Caco-2 (cell line): ENCODE results near the gene SYT9. TPM values are rescaled to one million over a fixed set of nuclear protein-coding genes. Genes with fewer than 3 reads are reported as not detected.

Experiments
- BruUV-seq: library from RNA; stranded (reverse); fragments of 400-500 nt; replicated peaks from 2 replicates; lab custom pipeline; 2021; lab: Mats Ljungman, UMichigan
- CTCF ChIA-PET: fragments of 300-600 bp; sonication (Branson Sonifier 250); formaldehyde crosslinking; loops from one replicate; lab custom pipeline; 2022; ENCODE audit warnings: antibody characterized with exemption; lab: Charles Lee
- POLR2A ChIA-PET: fragments of 300-600 bp; sonication (Branson Sonifier 250); formaldehyde crosslinking; loops from one replicate; lab custom pipeline; 2022; ENCODE audit warnings: antibody characterized with exemption; lab: Charles Lee
- DNase-seq, 2 experiments: peaks; one replicate each; pipeline versions ENCODE4 v3.0.0 to v3.0.0-alpha.2; 2020 to 2022
- H3K27me3 ChIP-seq: replicated peaks from 2 replicates; pipeline ENCODE4 v1.6.0; 2011; ENCODE audit warnings: low read length; ENCODE audit not compliant: control insufficient read depth, insufficient read depth
- H3K36me3 ChIP-seq: 2 replicates; pipeline ENCODE4 v1.5.1; 2011; ENCODE audit warnings: low read length; ENCODE audit not compliant: control insufficient read depth, insufficient read depth
- H3K4me1 ChIP-seq: fragments of 250-450 bp; sonication (Bioruptor Pico); 2 replicates; pipeline ENCODE4 v1.5.1; 2020; ENCODE audit warnings: mild to moderate bottlenecking
- H3K4me3 ChIP-seq: 2 replicates; pipeline ENCODE4 v1.5.1; 2011; ENCODE audit warnings: low read depth, mild to moderate bottlenecking, control low read depth, low read length
- H3K9me3 ChIP-seq: fragments of 250-450 bp; sonication (Bioruptor Pico); 2 replicates; pipeline ENCODE4 v1.5.1; 2020; ENCODE audit warnings: mild to moderate bottlenecking, moderate library complexity
- H3K27ac Mint-ChIP-seq: one replicate; pipeline ENCODE4 v1.8.0; 2022; ENCODE audit warnings: mixed read lengths; ENCODE audit not compliant: unreplicated experiment
- H3K27me3 Mint-ChIP-seq: one replicate; pipeline ENCODE4 v1.8.0; 2022; ENCODE audit warnings: mixed read lengths; ENCODE audit not compliant: insufficient read depth, unreplicated experiment
- H3K36me3 Mint-ChIP-seq: one replicate; pipeline ENCODE4 v1.8.0; 2022; ENCODE audit warnings: mild to moderate bottlenecking, mixed read lengths; ENCODE audit not compliant: insufficient read depth, unreplicated experiment
- H3K4me1 Mint-ChIP-seq: one replicate; pipeline ENCODE4 v1.8.0; 2022; ENCODE audit warnings: low read depth, mixed read lengths; ENCODE audit not compliant: unreplicated experiment
- H3K4me3 Mint-ChIP-seq: one replicate; pipeline ENCODE4 v1.8.0; 2022; ENCODE audit warnings: mild to moderate bottlenecking, moderate library complexity, mixed read lengths; ENCODE audit not compliant: unreplicated experiment
- H3K9me3 Mint-ChIP-seq: one replicate; pipeline ENCODE4 v1.8.0; 2022; ENCODE audit warnings: mixed read lengths; ENCODE audit not compliant: unreplicated experiment
- CTCF ChIP-seq, 2 experiments: fragments of 200-600 bp in 1 of 2; IDR thresholded peaks; 1 replicate in 1 of 2; 2 replicates in 1 of 2; pipeline versions ENCODE4 v1.5.1 to v1.8.0; 2011 to 2022; ENCODE audit warnings: antibody characterized with exemption in 1 of 2, control low read depth in 1 of 2, inconsistent platforms in 1 of 2, low read depth in 1 of 2, low read length in 1 of 2, mild to moderate bottlenecking in 1 of 2, moderate library complexity in 1 of 2; ENCODE audit not compliant: insufficient read depth in 1 of 2, severe bottlenecking in 1 of 2, unreplicated experiment in 1 of 2
- intact Hi-C: fragments of 100-400 bp; cut with micrococcal nuclease; formaldehyde crosslinking; loops from one replicate; pipeline ENCODE4 v1.10.0; 2022; ENCODE audit not compliant: unreplicated experiment
- total RNA-seq: library from RNA; stranded (reverse); gene quantifications from 2 replicates; pipeline ENCODE4 v1.2.3, GENCODE V29; 2022

The SYT9 gene
- total RNA-seq, 1 experiment from 2014 or later = not detected

GRCh38 chr11:7462706-7463105, 211.0 kb downstream of the SYT9 start:
- POLR2A ChIA-PET = no interaction called here
- DNase-seq = no peak
- intact Hi-C loops = no loop called here

GRCh38 chr11:7467652-7468051, 215.9 kb downstream of the SYT9 start:
- ChIA-PET POLR2A (no interaction called here), CTCF (no interaction called here)
- H3K9me3 Mint-ChIP-seq = no peaks in the 10 kb centered on the region

More at GRCh38 chr11:7462706-7463105, 211.0 kb downstream of the SYT9 start:
- Histone ChIP-seq H3K36me3 (no peaks in the 10 kb centered on the region), H3K4me3 (no peak overlapping the region), H3K4me1 (no peaks in the 10 kb centered on the region), H3K27me3 (peaks cover 1% of the 10 kb centered on the region; the same call in 1 of the 2 replicates), H3K9me3 (no peaks in the 10 kb centered on the region)
- Mint-ChIP-seq H3K36me3 (no peaks in the 10 kb centered on the region), H3K4me1 (no peaks in the 10 kb centered on the region), H3K4me3 (no peak overlapping the region), H3K27ac (no peak overlapping the region), H3K27me3 (peaks cover 13% of the 10 kb centered on the region), H3K9me3 (no peaks in the 10 kb centered on the region)
- no TSS peak for BruUV-seq
- CTCF ChIA-PET = no interaction called here
- TF ChIP-seq CTCF (IDR thresholded peaks at IDR 0.05; ENCODE audit: insufficient read depth in 1 of 2, low read depth in 1 of 2, low read length in 1 of 2, severe bottlenecking in 1 of 2, unreplicated experiment in 1 of 2) = no peak

GRCh38 chr11:7469351-7469865, 217.7 kb downstream of the SYT9 start:
- CTCF ChIA-PET = no interaction called here
- TF ChIP-seq CTCF (IDR thresholded peaks at IDR 0.05; ENCODE audit: insufficient read depth in 1 of 2, low read depth in 1 of 2, low read length in 1 of 2, severe bottlenecking in 1 of 2, unreplicated experiment in 1 of 2) = no peak
- H3K27me3 Mint-ChIP-seq = peaks cover 12% of the 10 kb centered on the region

More at GRCh38 chr11:7467652-7468051, 215.9 kb downstream of the SYT9 start:
- H3K4me3 Mint-ChIP-seq = no peak overlapping the region
- BruUV-seq = no TSS peak
- DNase-seq = no peak
- Histone ChIP-seq H3K9me3 (no peaks in the 10 kb centered on the region), H3K36me3 (no peaks in the 10 kb centered on the region), H3K4me3 (no peak overlapping the region), H3K27me3 (0 out of 2 replicates have a peak, but pooled peaks cover 1% of the 10 kb centered on the region), H3K4me1 (no peaks in the 10 kb centered on the region)
- H3K36me3 Mint-ChIP-seq = no peaks in the 10 kb centered on the region
- TF ChIP-seq CTCF (IDR thresholded peaks at IDR 0.05; ENCODE audit: insufficient read depth in 1 of 2, low read depth in 1 of 2, low read length in 1 of 2, severe bottlenecking in 1 of 2, unreplicated experiment in 1 of 2) = no peak
- no peaks in the 10 kb centered on the region for H3K4me1 Mint-ChIP-seq
- peaks cover 12% of the 10 kb centered on the region for H3K27me3 Mint-ChIP-seq
- intact Hi-C loops = no loop called here
- H3K27ac Mint-ChIP-seq = no peak overlapping the region

More at GRCh38 chr11:7469351-7469865, 217.7 kb downstream of the SYT9 start:
- Histone ChIP-seq H3K4me3 (no peak overlapping the region), H3K27me3 (0 out of 2 replicates have a peak, but pooled peaks cover 1% of the 10 kb centered on the region), H3K36me3 (no peaks in the 10 kb centered on the region), H3K4me1 (no peaks in the 10 kb centered on the region), H3K9me3 (no peaks in the 10 kb centered on the region)
- intact Hi-C loops = no loop called here
- Mint-ChIP-seq H3K9me3 (no peaks in the 10 kb centered on the region), H3K36me3 (no peaks in the 10 kb centered on the region), H3K27ac (no peak overlapping the region), H3K4me3 (no peak overlapping the region), H3K4me1 (no peaks in the 10 kb centered on the region)
- BruUV-seq = no TSS peak
- DNase-seq = no peak
- POLR2A ChIA-PET = no interaction called here
